GM23338 (cell line): ENCODE results near the gene GSDMA. TPM values are rescaled to one million over a fixed set of nuclear protein-coding genes. Genes with fewer than 3 reads are reported as not detected.
A peak's percentile ranks its signal among the peaks of the same experiment; 100 is the strongest.

ENCODE experiments used
- ATAC-seq: fragments of 200-7000 bp; cut with Tn5 transposase; 3 replicates; pipeline ENCODE4 v1.9.1; 2020
- DNase-seq: peaks from one replicate; pipeline ENCODE4 v3.0.0-alpha.2; 2015; ENCODE audit warnings: low spot score
- H2AFZ ChIP-seq: fragments of 200-600 bp; sonication (generic); 2 replicates; pipeline ENCODE4 v1.8.0; 2016; ENCODE audit warnings: antibody characterized with exemption, mild to moderate bottlenecking, moderate library complexity
- H3F3A ChIP-seq: fragments of 200-600 bp; sonication (generic); replicated peaks from 2 replicates; pipeline ENCODE4 v1.8.0; 2017; ENCODE audit warnings: antibody characterized with exemption, mixed run types, low read depth
- H3K27ac ChIP-seq: fragments of 200-600 bp; sonication (generic); 2 replicates; pipeline ENCODE4 v1.6.1; 2016; ENCODE audit warnings: low read depth
- H3K27me3 ChIP-seq: fragments of 200-600 bp; sonication (generic); 2 replicates; pipeline ENCODE4 v1.8.0; 2016; ENCODE audit warnings: mild to moderate bottlenecking, mixed run types, moderate library complexity; ENCODE audit not compliant: insufficient read depth
- H3K36me3 ChIP-seq: fragments of 200-600 bp; sonication (generic); 2 replicates; pipeline ENCODE4 v1.8.0; 2016; ENCODE audit warnings: mild to moderate bottlenecking; ENCODE audit not compliant: insufficient read depth
- H3K4me1 ChIP-seq: fragments of 200-600 bp; sonication (generic); 2 replicates; pipeline ENCODE4 v1.8.0; 2016; ENCODE audit warnings: mild to moderate bottlenecking, moderate library complexity; ENCODE audit not compliant: insufficient read depth
- H3K4me2 ChIP-seq: fragments of 200-600 bp; sonication (generic); 2 replicates; pipeline ENCODE4 v1.7.1; 2017; ENCODE audit warnings: mixed run types
- H3K4me3 ChIP-seq: fragments of 200-600 bp; sonication (generic); 2 replicates; pipeline ENCODE4 v1.6.1; 2016; ENCODE audit warnings: mixed run types
- H3K79me2 ChIP-seq: fragments of 200-600 bp; sonication (generic); replicated peaks from 2 replicates; pipeline ENCODE4 v1.8.0; 2017; ENCODE audit warnings: mild to moderate bottlenecking; ENCODE audit not compliant: insufficient read depth
- H3K9me2 ChIP-seq: fragments of 200-600 bp; sonication (generic); 2 replicates; pipeline ENCODE4 v1.8.0; 2017; ENCODE audit not compliant: insufficient read depth
- H4K20me1 ChIP-seq: fragments of 200-600 bp; sonication (generic); replicated peaks from 2 replicates; pipeline ENCODE4 v1.8.0; 2017; ENCODE audit warnings: mild to moderate bottlenecking; ENCODE audit not compliant: insufficient read depth
- H3K27ac Mint-ChIP-seq: 2 replicates; pipeline ENCODE4 v1.8.0; 2020; ENCODE audit warnings: inconsistent platforms, mild to moderate bottlenecking, moderate library complexity, mixed read lengths
- H3K27me3 Mint-ChIP-seq: 3 replicates; pipeline ENCODE4 v1.8.0; 2022; ENCODE audit warnings: low read depth, mild to moderate bottlenecking, moderate library complexity, mixed read lengths, inconsistent platforms; ENCODE audit not compliant: insufficient read depth, poor library complexity
- H3K36me3 Mint-ChIP-seq: 3 replicates; pipeline ENCODE4 v1.8.0; 2021; ENCODE audit warnings: low read depth, mild to moderate bottlenecking, inconsistent platforms, moderate library complexity, mixed read lengths
- H3K4me1 Mint-ChIP-seq: 3 replicates; pipeline ENCODE4 v1.8.0; 2020; ENCODE audit warnings: mild to moderate bottlenecking, inconsistent platforms, mixed read lengths
- H3K4me3 Mint-ChIP-seq: 3 replicates; pipeline ENCODE4 v1.8.0; 2021; ENCODE audit warnings: moderate library complexity, mild to moderate bottlenecking, inconsistent platforms, mixed read lengths
- H3K9me3 Mint-ChIP-seq: 3 replicates; pipeline ENCODE4 v1.8.0; 2020; ENCODE audit warnings: moderate library complexity, mild to moderate bottlenecking, inconsistent platforms, mixed read lengths
- CREB1 ChIP-seq: fragments of 250-450 bp; sonication (Bioruptor Pico); IDR thresholded peaks from 2 replicates; pipeline ENCODE4 v1.5.0; 2020; ENCODE audit warnings: low read depth, mild to moderate bottlenecking, moderate library complexity
- EZH2 ChIP-seq: fragments of 200-600 bp; sonication (generic); IDR thresholded peaks from one replicate; pipeline ENCODE4 v1.8.0; 2017; ENCODE audit warnings: antibody characterized with exemption, mild to moderate bottlenecking, low read depth; ENCODE audit not compliant: unreplicated experiment
- JUNB ChIP-seq: IDR thresholded peaks from one replicate; pipeline ENCODE4 v1.6.1; 2016; ENCODE audit warnings: antibody characterized with exemption; ENCODE audit not compliant: unreplicated experiment
- NANOG ChIP-seq: IDR thresholded peaks from 2 replicates; pipeline ENCODE4 v1.6.1; 2016; ENCODE audit warnings: antibody characterized with exemption, borderline replicate concordance
- POLR2AphosphoS5 ChIP-seq: IDR thresholded peaks from 2 replicates; pipeline ENCODE4 v1.6.1; 2016; ENCODE audit warnings: antibody characterized with exemption, low read depth
- STAT1 ChIP-seq: IDR thresholded peaks from one replicate; pipeline ENCODE4 v1.6.1; 2016; ENCODE audit warnings: antibody characterized with exemption; ENCODE audit not compliant: unreplicated experiment
- ZNF114 ChIP-seq: fragments of 250-450 bp; sonication (Bioruptor Pico); IDR thresholded peaks from 2 replicates; pipeline ENCODE4 v1.5.0; 2020; ENCODE audit warnings: mild to moderate bottlenecking, moderate library complexity
- ZNF331 ChIP-seq: fragments of 250-450 bp; sonication (Bioruptor Pico); IDR thresholded peaks from 2 replicates; pipeline ENCODE4 v1.5.0; 2020; ENCODE audit warnings: low read depth, mild to moderate bottlenecking, moderate library complexity
- polyA plus RNA-seq: library from polyadenylated mRNA; unstranded; fragments of >200 nt; fragmentation: Nextera tagmentation; extraction: Ambion mirVana; gene quantifications from 2 replicates; pipeline ENCODE4 v1.2.1, GENCODE V29; 2016
- total RNA-seq: library from RNA; depleted of rRNA; stranded (reverse); fragments of >200 nt; shearing (Covaris generic); gene quantifications from 2 replicates; pipeline ENCODE4 v1.2.3, GENCODE V29; 2014
- TF ChIP-seq, protein P1 (sequence below): IDR thresholded peaks from 2 replicates; pipeline ENCODE4 v1.6.1; 2016; ENCODE audit warnings: antibody characterized with exemption
- TF ChIP-seq, protein P2 (sequence below), 2 experiments: fragments of 200-600 bp in 1 of 2; sonication (generic) in 1 of 2; conservative IDR thresholded peaks; 2 replicates each; pipeline versions ENCODE4 v1.5.1 to v1.6.1; 2016 to 2017; ENCODE audit warnings: antibody characterized with exemption in 2 of 2, low read depth in 2 of 2, mild to moderate bottlenecking in 2 of 2, moderate library complexity in 1 of 2
- TF ChIP-seq, protein P3 (sequence below): IDR thresholded peaks from one replicate; pipeline ENCODE4 v1.6.1; 2018; ENCODE audit warnings: antibody characterized with exemption; ENCODE audit not compliant: unreplicated experiment

The GSDMA gene
- total and polyA plus RNA-seq, 2 experiments from 2014 or later = not detected

DNA sequence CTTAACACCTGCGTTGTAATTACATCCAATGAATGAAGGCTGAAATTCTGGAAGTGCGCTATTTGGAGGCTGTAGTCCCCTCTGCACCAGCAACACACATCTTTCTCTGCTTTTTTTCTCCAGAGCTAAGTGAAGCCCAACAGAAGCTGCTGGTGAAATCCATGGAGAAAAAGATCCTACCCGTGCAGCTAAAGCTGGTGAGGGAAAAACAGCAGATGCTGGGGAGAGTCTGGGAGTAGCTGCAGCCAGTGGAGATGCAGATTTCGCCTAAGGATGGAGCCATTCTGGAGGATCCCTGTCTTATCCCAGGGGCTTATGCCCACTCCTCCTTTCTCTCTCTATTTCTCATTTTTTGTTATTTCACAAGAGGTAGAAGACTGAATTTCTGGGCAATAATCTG lies 13.0 kb downstream of the GSDMA start:
- H3K9me2 ChIP-seq = no peaks in the 10 kb centered on the region
- H3K79me2 ChIP-seq = no peaks in the 10 kb centered on the region
- H4K20me1 ChIP-seq = no peaks in the 10 kb centered on the region
- ATAC-seq (no peak), DNase-seq (no peak)
- H3K36me3 Mint-ChIP-seq = no peaks in the 10 kb centered on the region
- H3K4me2 ChIP-seq = no peak overlapping the region
- H3K9me3 Mint-ChIP-seq = no peaks in the 10 kb centered on the region
- TF ChIP-seq, protein P1, sequence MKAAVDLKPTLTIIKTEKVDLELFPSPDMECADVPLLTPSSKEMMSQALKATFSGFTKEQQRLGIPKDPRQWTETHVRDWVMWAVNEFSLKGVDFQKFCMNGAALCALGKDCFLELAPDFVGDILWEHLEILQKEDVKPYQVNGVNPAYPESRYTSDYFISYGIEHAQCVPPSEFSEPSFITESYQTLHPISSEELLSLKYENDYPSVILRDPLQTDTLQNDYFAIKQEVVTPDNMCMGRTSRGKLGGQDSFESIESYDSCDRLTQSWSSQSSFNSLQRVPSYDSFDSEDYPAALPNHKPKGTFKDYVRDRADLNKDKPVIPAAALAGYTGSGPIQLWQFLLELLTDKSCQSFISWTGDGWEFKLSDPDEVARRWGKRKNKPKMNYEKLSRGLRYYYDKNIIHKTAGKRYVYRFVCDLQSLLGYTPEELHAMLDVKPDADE = no peak
- TF ChIP-seq, protein P2, sequence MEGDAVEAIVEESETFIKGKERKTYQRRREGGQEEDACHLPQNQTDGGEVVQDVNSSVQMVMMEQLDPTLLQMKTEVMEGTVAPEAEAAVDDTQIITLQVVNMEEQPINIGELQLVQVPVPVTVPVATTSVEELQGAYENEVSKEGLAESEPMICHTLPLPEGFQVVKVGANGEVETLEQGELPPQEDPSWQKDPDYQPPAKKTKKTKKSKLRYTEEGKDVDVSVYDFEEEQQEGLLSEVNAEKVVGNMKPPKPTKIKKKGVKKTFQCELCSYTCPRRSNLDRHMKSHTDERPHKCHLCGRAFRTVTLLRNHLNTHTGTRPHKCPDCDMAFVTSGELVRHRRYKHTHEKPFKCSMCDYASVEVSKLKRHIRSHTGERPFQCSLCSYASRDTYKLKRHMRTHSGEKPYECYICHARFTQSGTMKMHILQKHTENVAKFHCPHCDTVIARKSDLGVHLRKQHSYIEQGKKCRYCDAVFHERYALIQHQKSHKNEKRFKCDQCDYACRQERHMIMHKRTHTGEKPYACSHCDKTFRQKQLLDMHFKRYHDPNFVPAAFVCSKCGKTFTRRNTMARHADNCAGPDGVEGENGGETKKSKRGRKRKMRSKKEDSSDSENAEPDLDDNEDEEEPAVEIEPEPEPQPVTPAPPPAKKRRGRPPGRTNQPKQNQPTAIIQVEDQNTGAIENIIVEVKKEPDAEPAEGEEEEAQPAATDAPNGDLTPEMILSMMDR (conservative IDR thresholded peaks at IDR 0.05; ENCODE audit: low read depth in 2 of 2) = no peak
- TF ChIP-seq ZNF114 (CRISPR knock-in tag) = no peak
- TF ChIP-seq, protein P3, sequence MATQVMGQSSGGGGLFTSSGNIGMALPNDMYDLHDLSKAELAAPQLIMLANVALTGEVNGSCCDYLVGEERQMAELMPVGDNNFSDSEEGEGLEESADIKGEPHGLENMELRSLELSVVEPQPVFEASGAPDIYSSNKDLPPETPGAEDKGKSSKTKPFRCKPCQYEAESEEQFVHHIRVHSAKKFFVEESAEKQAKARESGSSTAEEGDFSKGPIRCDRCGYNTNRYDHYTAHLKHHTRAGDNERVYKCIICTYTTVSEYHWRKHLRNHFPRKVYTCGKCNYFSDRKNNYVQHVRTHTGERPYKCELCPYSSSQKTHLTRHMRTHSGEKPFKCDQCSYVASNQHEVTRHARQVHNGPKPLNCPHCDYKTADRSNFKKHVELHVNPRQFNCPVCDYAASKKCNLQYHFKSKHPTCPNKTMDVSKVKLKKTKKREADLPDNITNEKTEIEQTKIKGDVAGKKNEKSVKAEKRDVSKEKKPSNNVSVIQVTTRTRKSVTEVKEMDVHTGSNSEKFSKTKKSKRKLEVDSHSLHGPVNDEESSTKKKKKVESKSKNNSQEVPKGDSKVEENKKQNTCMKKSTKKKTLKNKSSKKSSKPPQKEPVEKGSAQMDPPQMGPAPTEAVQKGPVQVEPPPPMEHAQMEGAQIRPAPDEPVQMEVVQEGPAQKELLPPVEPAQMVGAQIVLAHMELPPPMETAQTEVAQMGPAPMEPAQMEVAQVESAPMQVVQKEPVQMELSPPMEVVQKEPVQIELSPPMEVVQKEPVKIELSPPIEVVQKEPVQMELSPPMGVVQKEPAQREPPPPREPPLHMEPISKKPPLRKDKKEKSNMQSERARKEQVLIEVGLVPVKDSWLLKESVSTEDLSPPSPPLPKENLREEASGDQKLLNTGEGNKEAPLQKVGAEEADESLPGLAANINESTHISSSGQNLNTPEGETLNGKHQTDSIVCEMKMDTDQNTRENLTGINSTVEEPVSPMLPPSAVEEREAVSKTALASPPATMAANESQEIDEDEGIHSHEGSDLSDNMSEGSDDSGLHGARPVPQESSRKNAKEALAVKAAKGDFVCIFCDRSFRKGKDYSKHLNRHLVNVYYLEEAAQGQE = no peak
- TF ChIP-seq ZNF331 (CRISPR knock-in tag) = no peak
- TF ChIP-seq CREB1 (CRISPR knock-in tag) = no peak
- no peak for TF ChIP-seq STAT1
- H3F3A ChIP-seq = peaks cover 8% of the 10 kb centered on the region; the same call in 1 of the 2 replicates
- no peaks in the 10 kb centered on the region; the same call in 1 of the 2 replicates for H3K27me3 ChIP-seq
- H3K27me3 Mint-ChIP-seq = peaks cover 15% of the 10 kb centered on the region
- peaks cover 14% of the 10 kb centered on the region for H3K4me1 Mint-ChIP-seq
- H3K36me3 ChIP-seq = no peaks in the 10 kb centered on the region
- H3K4me3 Mint-ChIP-seq = no peak overlapping the region
- H3K27ac ChIP-seq = no peak overlapping the region
- H2AFZ ChIP-seq = peak overlapping the region; percentile 49; the same call in 1 of the 2 replicates
- peaks cover 9% of the 10 kb centered on the region for H3K4me1 ChIP-seq
- no peak overlapping the region for H3K27ac Mint-ChIP-seq
- no peak overlapping the region for H3K4me3 ChIP-seq

DNA sequence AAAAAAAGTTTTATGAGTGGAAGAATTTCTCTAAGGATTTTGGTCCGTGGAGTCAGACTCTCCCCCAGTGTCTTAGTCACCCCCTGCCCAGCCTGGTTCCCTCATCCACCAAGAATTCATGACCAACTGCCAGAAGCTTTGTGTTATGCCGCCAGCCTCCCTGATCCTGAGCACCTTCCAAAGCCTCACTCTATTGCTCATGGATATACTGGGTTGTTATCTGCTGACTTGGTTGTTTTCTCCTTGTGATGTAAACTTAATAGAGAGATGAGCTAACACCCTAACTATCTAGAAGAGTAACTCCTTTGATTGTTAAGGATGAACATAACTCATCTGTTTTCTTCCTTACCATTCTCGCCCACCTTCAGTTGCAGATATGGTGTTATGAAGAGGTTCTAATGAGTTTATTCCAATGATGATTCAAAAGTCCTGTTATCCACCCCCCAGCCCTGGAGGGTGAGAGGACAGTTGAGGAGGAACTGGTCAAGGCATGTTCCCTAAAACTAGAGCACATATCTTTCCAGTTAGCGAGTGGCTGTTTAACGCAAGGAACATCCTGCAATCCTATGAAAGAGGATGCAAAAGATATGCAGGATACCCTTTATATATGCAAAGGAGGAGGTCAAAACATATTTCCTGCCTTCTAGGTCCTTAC lies 16.3 kb downstream of the GSDMA start:
- H3K79me2 ChIP-seq = peaks cover 29% of the 10 kb centered on the region
- peak overlapping the region; percentile 77 for H3K4me3 ChIP-seq
- peak overlapping the region; percentile 51; the same call in 1 of the 2 replicates for H3K27ac Mint-ChIP-seq
- no peak for TF ChIP-seq EZH2
- TF ChIP-seq, protein P1 = no peak
- no peak for TF ChIP-seq POLR2AphosphoS5
- TF ChIP-seq STAT1 = no peak
- no peak for TF ChIP-seq NANOG
- TF ChIP-seq JUNB = no peak
- TF ChIP-seq, protein P2 (conservative IDR thresholded peaks at IDR 0.05; ENCODE audit: low read depth in 2 of 2) = no peak
- TF ChIP-seq ZNF114 (CRISPR knock-in tag) = no peak

More for the DNA sequence above, 16.3 kb downstream of the GSDMA start:
- Histone ChIP-seq H4K20me1 (peaks cover 16% of the 10 kb centered on the region), H3K27me3 (no peaks in the 10 kb centered on the region), H3K4me1 (peaks cover 20% of the 10 kb centered on the region), H3K27ac (0 out of 2 replicates have a peak overlapping the region, but pooled peaks have one; percentile 85), H3K4me2 (peak overlapping the region; percentile 83), H3K36me3 (peaks cover under 1% of the 10 kb centered on the region), H2AFZ (peak overlapping the region; percentile 91), H3F3A (peaks cover 8% of the 10 kb centered on the region; the same call in 1 of the 2 replicates), H3K9me2 (no peaks in the 10 kb centered on the region)
- ATAC-seq (no peak), DNase-seq (no peak)
- peaks cover 14% of the 10 kb centered on the region for H3K36me3 Mint-ChIP-seq
- no peaks in the 10 kb centered on the region for H3K9me3 Mint-ChIP-seq
- peaks cover 23% of the 10 kb centered on the region for H3K4me1 Mint-ChIP-seq
- H3K27me3 Mint-ChIP-seq = peaks cover 9% of the 10 kb centered on the region
- H3K4me3 Mint-ChIP-seq = peak overlapping the region; percentile 92
